Measurements from ENCODE around the gene FBLN5. TPM values are rescaled to one million over a fixed set of nuclear protein-coding genes. Genes with fewer than 3 reads are reported as not detected.
A peak's percentile ranks its signal among the peaks of the same experiment; 100 is the strongest.

FBLN5 gene
- total and polyA plus RNA-seq, 2 of the 4 experiments (the other 2 are of a cell fraction) = 10.6 to 76.4 TPM

- peak overlapping the region; percentile 69 for H2AFZ ChIP-seq (replicated peaks; ENCODE audit: low read length, poor library complexity)
- POLR2A ChIA-PET (ENCODE audit: unreplicated experiment) = interaction anchor here (0.7 kb wide), 1 partner anchor 177 kb away, joined by 15 read pairs; no protein-coding TSS in a partner anchor
Observed at GRCh38 chr14:91945751-91946621, 1.5 kb downstream of the FBLN5 start.

More at GRCh38 chr14:91945751-91946621, 1.5 kb downstream of the FBLN5 start:
- peak overlapping the region; percentile 65 for H2BK120ac ChIP-seq (ENCODE audit: low read depth, low read length)
- H3K4me1 ChIP-seq (ENCODE audit: control insufficient read depth, insufficient read depth, low read length) = peaks cover 6% of the 10 kb centered on the region
- peak overlapping the region; percentile 72 for H4K91ac ChIP-seq (ENCODE audit: insufficient read depth, low read depth, low read length)
- H2AK5ac ChIP-seq (ENCODE audit: low read depth, low read length) = peak overlapping the region; percentile 63; the same call in 1 of the 2 replicates
- peak overlapping the region; percentile 76 for H3K23ac ChIP-seq (ENCODE audit: low read depth, low read length)
- H2BK20ac ChIP-seq (ENCODE audit: low read depth, low read length) = peak overlapping the region; percentile 53; the same call in 1 of the 2 replicates
- H4K8ac ChIP-seq (ENCODE audit: low read depth in 2 of 2, low read length in 2 of 2) = peak overlapping the region; percentile 36 to 58; a peak in 1 of 4 replicates
- H3K9me1 ChIP-seq (ENCODE audit: insufficient read depth, low read length) = peaks cover 5% of the 10 kb centered on the region
- peak overlapping the region; percentile 83; the same call in 1 of the 2 replicates for H3K56ac ChIP-seq (ENCODE audit: extremely low read depth, insufficient read depth, low read length)
- peak overlapping the region; percentile 90; the same call in 2 of the 3 replicates for H2BK15ac ChIP-seq (ENCODE audit: low read depth, low read length)
- 40% methylated on average over 3 of the region's 10 CpGs; no CpG with 5 or more reads in 1 of the 2 experiments for WGBS, 2 experiments (ENCODE audit: extremely low coverage in 2 of 2, insufficient read length in 1 of 2)
- H4K5ac ChIP-seq (ENCODE audit: low read depth, low read length) = peak overlapping the region; percentile 7; the same call in 1 of the 2 replicates
- CTCF ChIA-PET = interaction anchor here (0.5 to 3.4 kb wide), 5 partner anchors 16 to 51 kb away, joined by 3 to 19 read pairs (median 4); no protein-coding TSS in a partner anchor
- H3K4me3 ChIP-seq (ENCODE audit: insufficient read depth, low read depth, low read length) = peak overlapping the region; percentile 72
- peak overlapping the region; percentile 86 for H3K4ac ChIP-seq (ENCODE audit: low read depth, low read length)
- no peaks in the 10 kb centered on the region for H3K9me3 ChIP-seq (ENCODE audit: control insufficient read depth, insufficient read depth, low read length)
- dilution Hi-C loops (cut with HindIII; ENCODE audit: low sequenced_read_pairs, unreplicated experiment) = no loop called here
- H3K27ac ChIP-seq (ENCODE audit: insufficient read depth, low read length) = peak overlapping the region; percentile 91; the same call in 1 of the 2 replicates
- H3K36me3 ChIP-seq (ENCODE audit: control insufficient read depth, insufficient read depth, low read length) = peaks cover 11% of the 10 kb centered on the region; the same call in 1 of the 2 replicates
- H3K4me2 ChIP-seq (ENCODE audit: low read depth, low read length) = peak overlapping the region; percentile 87
- TF ChIP-seq NFE2L2 (IDR thresholded peaks at IDR 0.05; ENCODE audit: low read depth, low read length) (no peak), FOS (IDR thresholded peaks at IDR 0.05; ENCODE audit: low read depth, low read length) (no peak), SMC3 (IDR thresholded peaks at IDR 0.05; ENCODE audit: low read depth, low read length) (no peak), MXI1 (IDR thresholded peaks at IDR 0.05; ENCODE audit: borderline replicate concordance, low read depth, low read length) (no peak)
- peaks cover 17 to 42% of the 10 kb centered on the region in 2 experiments for H3K79me1 ChIP-seq (ENCODE audit: low read depth in 1 of 2, low read length in 2 of 2)
- intact Hi-C loops (cut with micrococcal nuclease) = loop anchor here (5.0 to 10.0 kb wide), 2 partner anchors 159 to 434 kb away; partner anchors contain the start of genes ATXN3 and PPP4R3A
- peak overlapping the region; percentile 86 for H2BK5ac ChIP-seq (ENCODE audit: low read depth, low read length, poor library complexity, severe bottlenecking)
- H4K20me1 ChIP-seq (ENCODE audit: insufficient read depth, low read length) = peaks cover 23% of the 10 kb centered on the region
- in situ Hi-C loops (cut with MboI; ENCODE audit: low sequenced_read_pairs) = no loop called here
- no peak for DNase-seq
- no TSS peak for BruUV-seq (replicated peaks)
- H3K18ac ChIP-seq (ENCODE audit: low read depth, low read length) = peak overlapping the region; percentile 75
- peak overlapping the region; percentile 89 for H3K9ac ChIP-seq (ENCODE audit: low read depth, low read length)
- peak overlapping the region; percentile 92 for H2AK9ac ChIP-seq (replicated peaks; ENCODE audit: low read depth, low read length, poor library complexity)
- peak overlapping the region; percentile 89 for H3K14ac ChIP-seq (replicated peaks; ENCODE audit: low read depth, low read length)
- no peaks in the 10 kb centered on the region for H3K27me3 ChIP-seq (ENCODE audit: control insufficient read depth, insufficient read depth, low read length)
- no peak for ATAC-seq (ENCODE audit: low read depth)

Data from IMR-90 (cell line).